OCI-LY1 (cell line): ENCODE results near the gene CRTAP.

Experiments
- H2AFZ ChIP-seq: fragments of 200-600 bp; sonication (generic), shearing (Covaris generic); 2 replicates; pipeline ENCODE4 v1.6.0; 2014; ENCODE audit warnings: antibody characterized with exemption, mild to moderate bottlenecking, low read length
- H3F3A ChIP-seq: fragments of 200-600 bp; sonication (generic), shearing (Covaris generic); 2 replicates; pipeline ENCODE4 v1.6.0; 2014; ENCODE audit warnings: mild to moderate bottlenecking, antibody characterized with exemption, low read length, moderate library complexity; ENCODE audit not compliant: insufficient read depth
- H3K27ac ChIP-seq: fragments of 200-600 bp; sonication (generic); 2 replicates; pipeline ENCODE4 v1.5.1; 2014; ENCODE audit warnings: low read length, mixed run types, mild to moderate bottlenecking, low read depth; ENCODE audit not compliant: poor library complexity, severe bottlenecking
- H3K27me3 ChIP-seq: fragments of 200-600 bp; sonication (generic); 2 replicates; pipeline ENCODE4 v1.6.0; 2014; ENCODE audit warnings: antibody characterized with exemption, mild to moderate bottlenecking, low read length, moderate library complexity; ENCODE audit not compliant: insufficient read depth
- H3K36me3 ChIP-seq: fragments of 200-600 bp; sonication (generic); 2 replicates; pipeline ENCODE4 v1.6.1; 2014; ENCODE audit warnings: mild to moderate bottlenecking, antibody characterized with exemption, low read length, moderate library complexity, mixed read lengths; ENCODE audit not compliant: insufficient read depth
- H3K4me1 ChIP-seq: fragments of 200-600 bp; sonication (generic); 2 replicates; pipeline ENCODE4 v1.5.1; 2014; ENCODE audit warnings: mild to moderate bottlenecking, low read length, moderate library complexity; ENCODE audit not compliant: insufficient read depth, severe bottlenecking
- H3K4me2 ChIP-seq: fragments of 200-600 bp; sonication (generic), shearing (Covaris generic); 2 replicates; pipeline ENCODE4 v1.6.1; 2014; ENCODE audit warnings: low read length
- H3K4me3 ChIP-seq: fragments of 200-600 bp; sonication (generic); 2 replicates; pipeline ENCODE4 v1.5.1; 2014; ENCODE audit warnings: low read length, low read depth, mild to moderate bottlenecking, mixed read lengths; ENCODE audit not compliant: poor library complexity, severe bottlenecking
- H3K79me2 ChIP-seq: fragments of 200-600 bp; shearing (Covaris generic); 2 replicates; pipeline ENCODE4 v1.6.1; 2016; ENCODE audit warnings: mixed run types, low read length, mixed read lengths; ENCODE audit not compliant: insufficient read depth
- H3K9ac ChIP-seq: fragments of 200-600 bp; sonication (generic), shearing (Covaris generic); 2 replicates; pipeline ENCODE4 v1.6.1; 2014; ENCODE audit warnings: mild to moderate bottlenecking, low read length, mixed read lengths
- H3K9me2 ChIP-seq: fragments of 200-600 bp; sonication (generic), shearing (Covaris generic); 2 replicates; pipeline ENCODE4 v1.6.1; 2014; ENCODE audit warnings: low read depth, mild to moderate bottlenecking, low read length, mixed read lengths
- H3K9me3 ChIP-seq: fragments of 200-600 bp; shearing (Covaris generic); 2 replicates; pipeline ENCODE4 v1.6.1; 2014; ENCODE audit warnings: low read length, mixed read lengths
- H4K20me1 ChIP-seq: fragments of 200-600 bp; sonication (generic), shearing (Covaris generic); 2 replicates; pipeline ENCODE4 v1.6.0; 2016; ENCODE audit warnings: mild to moderate bottlenecking, low read length; ENCODE audit not compliant: insufficient read depth
- EZH2 ChIP-seq: fragments of 200-600 bp; sonication (generic), shearing (Covaris generic); IDR thresholded peaks from 2 replicates; pipeline ENCODE4 v1.8.0; 2017; ENCODE audit warnings: borderline replicate concordance, mixed run types, mild to moderate bottlenecking, antibody characterized with exemption, low read length, moderate library complexity, mixed read lengths
- TF ChIP-seq, protein P1 (sequence below): fragments of 200-600 bp; sonication (generic), shearing (Covaris generic); IDR thresholded peaks from 2 replicates; pipeline ENCODE4 v1.5.1; 2017; ENCODE audit warnings: mild to moderate bottlenecking, antibody characterized with exemption, low read length, moderate library complexity, mixed read lengths

The CRTAP gene

GRCh38 chr3:33071181-33071580 is 42.6 kb upstream of the CRTAP start:
- Histone ChIP-seq H3K27ac (no peak overlapping the region), H3K79me2 (no peaks in the 10 kb centered on the region), H3F3A (no peaks in the 10 kb centered on the region), H4K20me1 (no peaks in the 10 kb centered on the region), H3K9ac (no peak overlapping the region), H2AFZ (no peak overlapping the region), H3K9me2 (no peaks in the 10 kb centered on the region), H3K9me3 (no peaks in the 10 kb centered on the region), H3K36me3 (no peaks in the 10 kb centered on the region), H3K27me3 (no peaks in the 10 kb centered on the region), H3K4me1 (no peaks in the 10 kb centered on the region), H3K4me3 (no peak overlapping the region), H3K4me2 (no peak overlapping the region)
- TF ChIP-seq EZH2 = no peak
- TF ChIP-seq, protein P1, sequence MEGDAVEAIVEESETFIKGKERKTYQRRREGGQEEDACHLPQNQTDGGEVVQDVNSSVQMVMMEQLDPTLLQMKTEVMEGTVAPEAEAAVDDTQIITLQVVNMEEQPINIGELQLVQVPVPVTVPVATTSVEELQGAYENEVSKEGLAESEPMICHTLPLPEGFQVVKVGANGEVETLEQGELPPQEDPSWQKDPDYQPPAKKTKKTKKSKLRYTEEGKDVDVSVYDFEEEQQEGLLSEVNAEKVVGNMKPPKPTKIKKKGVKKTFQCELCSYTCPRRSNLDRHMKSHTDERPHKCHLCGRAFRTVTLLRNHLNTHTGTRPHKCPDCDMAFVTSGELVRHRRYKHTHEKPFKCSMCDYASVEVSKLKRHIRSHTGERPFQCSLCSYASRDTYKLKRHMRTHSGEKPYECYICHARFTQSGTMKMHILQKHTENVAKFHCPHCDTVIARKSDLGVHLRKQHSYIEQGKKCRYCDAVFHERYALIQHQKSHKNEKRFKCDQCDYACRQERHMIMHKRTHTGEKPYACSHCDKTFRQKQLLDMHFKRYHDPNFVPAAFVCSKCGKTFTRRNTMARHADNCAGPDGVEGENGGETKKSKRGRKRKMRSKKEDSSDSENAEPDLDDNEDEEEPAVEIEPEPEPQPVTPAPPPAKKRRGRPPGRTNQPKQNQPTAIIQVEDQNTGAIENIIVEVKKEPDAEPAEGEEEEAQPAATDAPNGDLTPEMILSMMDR = no peak

DNA sequence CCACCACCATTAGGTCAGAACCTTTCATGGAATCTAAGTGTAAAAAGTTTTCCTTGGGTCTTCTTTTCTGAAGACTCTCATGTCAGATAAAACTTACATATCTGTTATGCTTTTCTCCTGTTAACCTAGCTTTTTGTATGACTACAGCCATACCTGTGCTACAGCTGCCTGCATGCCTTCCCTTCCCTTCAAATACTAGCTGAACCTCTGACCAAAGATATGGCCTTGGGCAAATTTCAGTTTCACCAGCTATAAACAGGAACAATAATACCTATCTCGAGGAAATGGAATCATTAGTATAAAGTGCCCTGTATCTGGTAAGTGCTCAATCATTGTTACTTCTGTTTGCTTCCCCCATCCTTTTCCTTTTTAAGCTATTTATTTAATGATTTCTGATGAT is 41.9 kb upstream of the CRTAP start:
- Histone ChIP-seq H3K4me3 (no peak overlapping the region), H3K4me1 (no peaks in the 10 kb centered on the region), H3K27ac (no peak overlapping the region), H3K9me3 (no peaks in the 10 kb centered on the region), H3K36me3 (no peaks in the 10 kb centered on the region), H3K27me3 (no peaks in the 10 kb centered on the region), H4K20me1 (no peaks in the 10 kb centered on the region), H2AFZ (no peak overlapping the region), H3K9me2 (no peaks in the 10 kb centered on the region), H3F3A (no peaks in the 10 kb centered on the region), H3K79me2 (no peaks in the 10 kb centered on the region), H3K9ac (no peak overlapping the region), H3K4me2 (no peak overlapping the region)
- TF ChIP-seq, protein P1 = no peak
- TF ChIP-seq EZH2 = no peak

DNA sequence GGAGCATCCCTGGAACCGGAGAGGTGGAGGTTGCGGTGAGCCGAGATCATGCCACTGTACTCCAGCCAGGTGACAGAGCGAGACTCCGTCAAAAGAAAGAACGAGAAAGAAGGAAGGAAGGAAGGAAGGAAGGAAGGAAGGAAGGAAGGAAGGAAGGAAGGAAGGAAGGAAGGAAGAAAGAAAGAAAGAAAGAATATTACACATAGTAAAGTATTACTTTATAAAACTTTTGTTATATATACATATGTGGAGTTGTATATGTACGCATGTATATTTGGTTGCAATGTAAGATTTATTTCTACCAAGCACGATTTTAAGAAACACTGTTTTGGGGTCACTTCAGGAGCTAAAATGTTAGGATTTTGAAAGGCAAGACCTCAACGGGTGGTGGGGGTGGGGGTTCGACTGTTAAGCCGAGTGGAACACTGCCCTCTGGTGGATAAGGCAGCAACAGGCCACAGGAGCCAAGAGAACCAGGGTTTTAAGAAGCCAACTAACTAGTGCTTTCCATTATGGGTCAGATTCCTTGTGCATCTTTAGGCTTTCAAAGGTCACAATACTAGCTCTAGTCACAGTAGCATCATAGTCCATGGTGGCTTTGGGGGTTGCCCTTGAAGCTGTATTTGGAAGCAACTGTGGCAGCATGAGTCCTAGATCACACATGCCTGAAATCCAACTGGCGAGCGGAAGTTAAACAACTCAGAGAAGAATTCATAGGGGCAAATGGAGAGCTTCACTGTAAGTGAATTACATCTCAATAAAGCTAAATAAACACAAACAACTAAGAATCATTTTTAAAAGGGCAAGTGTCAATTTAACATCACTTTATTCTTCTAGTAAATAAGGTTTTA is 39.4 kb upstream of the CRTAP start:
- Histone ChIP-seq H3K9ac (no peak overlapping the region), H3K9me3 (no peaks in the 10 kb centered on the region), H3K9me2 (no peaks in the 10 kb centered on the region), H3K4me3 (no peak overlapping the region), H3K4me2 (no peak overlapping the region), H3K27me3 (no peaks in the 10 kb centered on the region), H3K36me3 (no peaks in the 10 kb centered on the region), H3F3A (no peaks in the 10 kb centered on the region), H2AFZ (no peak overlapping the region), H3K4me1 (no peaks in the 10 kb centered on the region), H3K79me2 (no peaks in the 10 kb centered on the region), H3K27ac (no peak overlapping the region), H4K20me1 (no peaks in the 10 kb centered on the region)
- no peak for TF ChIP-seq EZH2
- TF ChIP-seq, protein P1 = peak; percentile 95
